MM.1S (cell line): ENCODE measurements around the gene CHTOP.

ENCODE experiments used
- DNase-seq: peaks from one replicate; pipeline ENCODE4 v3.0.0-alpha.2; 2015
- H2AFZ ChIP-seq: fragments of 300-600 bp; sonication (generic); 2 replicates; pipeline ENCODE4 v1.6.0; 2016; ENCODE audit warnings: antibody characterized with exemption, low read length
- H3F3A ChIP-seq: fragments of 300-600 bp; sonication (generic); 2 replicates; pipeline ENCODE4 v1.6.1; 2016; ENCODE audit warnings: mild to moderate bottlenecking, antibody characterized with exemption, low read length, moderate library complexity, mixed read lengths; ENCODE audit not compliant: insufficient read depth
- H3K27ac ChIP-seq: fragments of 300-600 bp; sonication (generic); 2 replicates; pipeline ENCODE4 v1.5.1; 2016; ENCODE audit warnings: mild to moderate bottlenecking, low read length
- H3K27me3 ChIP-seq: fragments of 300-600 bp; sonication (generic); replicated peaks from 2 replicates; pipeline ENCODE4 v1.6.0; 2016; ENCODE audit warnings: low read length; ENCODE audit not compliant: insufficient read depth
- H3K36me3 ChIP-seq: fragments of 300-600 bp; sonication (generic); replicated peaks from 2 replicates; pipeline ENCODE4 v1.6.1; 2016; ENCODE audit warnings: mild to moderate bottlenecking, low read length, mixed read lengths; ENCODE audit not compliant: insufficient read depth
- H3K4me1 ChIP-seq: fragments of 300-600 bp; sonication (generic); 2 replicates; pipeline ENCODE4 v1.6.1; 2016; ENCODE audit warnings: low read length, mixed read lengths
- H3K4me2 ChIP-seq: fragments of 300-600 bp; sonication (generic); 2 replicates; pipeline ENCODE4 v1.6.0; 2016; ENCODE audit warnings: low read depth, low read length
- H3K4me3 ChIP-seq: fragments of 300-600 bp; sonication (generic); 2 replicates; pipeline ENCODE4 v1.5.1; 2016; ENCODE audit warnings: low read length, mixed read lengths
- H3K79me2 ChIP-seq: fragments of 300-600 bp; sonication (generic); 2 replicates; pipeline ENCODE4 v1.6.1; 2016; ENCODE audit warnings: mixed run types, low read length, mixed read lengths
- H3K9ac ChIP-seq: fragments of 300-600 bp; sonication (generic); 2 replicates; pipeline ENCODE4 v1.6.1; 2016; ENCODE audit warnings: low read length, mixed read lengths
- H3K9me2 ChIP-seq: fragments of 300-600 bp; sonication (generic); replicated peaks from 2 replicates; pipeline ENCODE4 v1.6.1; 2016; ENCODE audit warnings: mild to moderate bottlenecking, low read length, mixed read lengths; ENCODE audit not compliant: insufficient read depth
- H3K9me3 ChIP-seq: fragments of 300-600 bp; sonication (generic); replicated peaks from 2 replicates; pipeline ENCODE4 v1.6.1; 2016; ENCODE audit warnings: mild to moderate bottlenecking, low read length, mixed read lengths; ENCODE audit not compliant: insufficient read depth
- H4K20me1 ChIP-seq: fragments of 300-600 bp; sonication (generic); 2 replicates; pipeline ENCODE4 v1.6.1; 2016; ENCODE audit warnings: mild to moderate bottlenecking, low read length, moderate library complexity, mixed read lengths; ENCODE audit not compliant: insufficient read depth
- CTCF ChIP-seq: fragments of 300-600 bp; sonication (generic); IDR thresholded peaks from 2 replicates; pipeline ENCODE4 v1.5.1; 2016; ENCODE audit warnings: antibody characterized with exemption, low read length, mixed read lengths
- EZH2 ChIP-seq: fragments of 300-600 bp; sonication (generic); optimal IDR thresholded peaks from 2 replicates; pipeline ENCODE3; 2017; ENCODE audit warnings: low read depth, mild to moderate bottlenecking, antibody characterized with exemption, low read length, mixed read lengths
- EZH2phosphoT487 ChIP-seq: fragments of 300-600 bp; sonication (generic); IDR thresholded peaks from 2 replicates; pipeline ENCODE4 v1.6.1; 2018; ENCODE audit warnings: antibody characterized with exemption, low read length

CHTOP gene

DNA sequence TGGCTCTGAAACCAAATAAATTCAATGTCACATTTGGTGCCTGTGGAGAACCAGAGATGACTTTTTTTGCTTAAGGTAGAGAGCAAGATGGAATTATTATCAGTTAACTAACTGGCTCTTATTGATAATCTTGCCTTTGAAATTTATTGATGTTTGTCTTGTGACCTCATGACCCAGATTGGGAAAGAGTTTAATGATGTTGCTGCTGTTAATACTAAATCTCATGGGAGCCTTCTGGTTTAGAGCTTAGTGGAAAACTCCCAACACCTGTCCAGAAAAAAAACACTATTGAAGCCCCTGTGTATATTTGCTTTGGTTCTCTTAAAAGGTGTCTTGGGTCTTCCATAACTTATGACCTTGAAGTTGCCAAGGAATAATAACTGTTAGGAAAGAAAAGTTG lies 9.9 kb downstream of the CHTOP start:
- Histone ChIP-seq H3K9me2 (no peaks in the 10 kb centered on the region), H4K20me1 (no peaks in the 10 kb centered on the region), H2AFZ (no peak overlapping the region), H3K27ac (no peak overlapping the region), H3K9ac (no peak overlapping the region), H3K27me3 (no peaks in the 10 kb centered on the region), H3K9me3 (no peaks in the 10 kb centered on the region), H3F3A (no peaks in the 10 kb centered on the region), H3K4me3 (no peak overlapping the region), H3K36me3 (peaks cover 43% of the 10 kb centered on the region), H3K4me1 (no peaks in the 10 kb centered on the region), H3K79me2 (peaks cover 64% of the 10 kb centered on the region), H3K4me2 (no peak overlapping the region)
- DNase-seq = no peak
- TF ChIP-seq EZH2phosphoT487 = no peak
- no peak for TF ChIP-seq EZH2
- TF ChIP-seq CTCF = no peak

- H3K9me3 ChIP-seq = no peaks in the 10 kb centered on the region
- no peak overlapping the region for H3K9ac ChIP-seq
- H4K20me1 ChIP-seq = no peaks in the 10 kb centered on the region
- DNase-seq = no peak
- H3K4me1 ChIP-seq = no peaks in the 10 kb centered on the region
- TF ChIP-seq EZH2phosphoT487 (no peak), CTCF (no peak), EZH2 (no peak)
- no peaks in the 10 kb centered on the region for H3F3A ChIP-seq
- peaks cover 34% of the 10 kb centered on the region for H3K79me2 ChIP-seq
- H3K36me3 ChIP-seq = peaks cover 23% of the 10 kb centered on the region
- no peaks in the 10 kb centered on the region for H3K27me3 ChIP-seq
- no peak overlapping the region for H3K27ac ChIP-seq
- H3K4me2 ChIP-seq = no peak overlapping the region
- H2AFZ ChIP-seq = no peak overlapping the region
- no peaks in the 10 kb centered on the region for H3K9me2 ChIP-seq
- no peak overlapping the region for H3K4me3 ChIP-seq
Measured at GRCh38 chr1:153646672-153647345, 12.9 kb downstream of the CHTOP start.

DNA sequence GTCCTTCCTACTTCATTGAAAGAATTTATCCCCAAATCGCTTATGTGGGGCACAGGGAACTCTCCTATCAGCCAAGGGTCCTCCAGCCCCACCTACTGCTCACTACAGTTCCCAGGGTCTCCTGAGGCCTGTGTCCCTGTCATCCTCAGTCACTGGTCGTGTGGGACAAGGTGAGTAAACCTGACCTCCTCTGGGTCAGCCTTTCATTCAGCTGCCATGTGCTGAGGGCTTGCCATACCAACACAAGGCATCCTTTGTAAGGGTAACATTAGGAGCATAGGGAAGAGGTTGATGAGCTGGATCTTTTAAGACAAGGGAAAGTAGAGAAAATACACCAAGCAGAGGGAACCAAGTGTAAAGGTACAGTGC lies 13.5 kb downstream of the CHTOP start:
- no peak for TF ChIP-seq EZH2phosphoT487
- no peak for TF ChIP-seq CTCF
- no peak for TF ChIP-seq EZH2
- H3K9me2 ChIP-seq = no peaks in the 10 kb centered on the region
- no peaks in the 10 kb centered on the region for H3F3A ChIP-seq
- no peaks in the 10 kb centered on the region for H3K9me3 ChIP-seq
- H3K9ac ChIP-seq = no peak overlapping the region
- H3K4me2 ChIP-seq = no peak overlapping the region
- no peak for DNase-seq
- no peak overlapping the region for H3K4me3 ChIP-seq
- H3K4me1 ChIP-seq = no peaks in the 10 kb centered on the region
- peaks cover 29% of the 10 kb centered on the region for H3K79me2 ChIP-seq
- H4K20me1 ChIP-seq = no peaks in the 10 kb centered on the region
- no peak overlapping the region for H3K27ac ChIP-seq
- H3K36me3 ChIP-seq = peaks cover 18% of the 10 kb centered on the region
- no peaks in the 10 kb centered on the region for H3K27me3 ChIP-seq
- no peak overlapping the region for H2AFZ ChIP-seq
